H1 (cell line): Measurements from ENCODE around the gene PLP2. TPM values are rescaled to one million over a fixed set of nuclear protein-coding genes. Genes with fewer than 3 reads are reported as not detected.
A peak's percentile ranks its signal among the peaks of the same experiment; 100 is the strongest.

Experiments
- CTCF ChIA-PET: fragments of 300-600 bp; sonication (Branson Sonifier 250); formaldehyde crosslinking; loops from one replicate; lab custom pipeline; 2021; ENCODE audit not compliant: partially characterized antibody; lab: Charles Lee
- POLR2A ChIA-PET: fragments of 300-600 bp; sonication (Branson Sonifier 250); formaldehyde crosslinking; loops from one replicate; lab custom pipeline; 2021; ENCODE audit warnings: inconsistent platforms; ENCODE audit not compliant: partially characterized antibody; lab: Charles Lee
- DNase-seq, 2 experiments: peaks; one replicate each; pipeline versions ENCODE4 v3.0.0 to v3.0.0-alpha.2; 2010 to 2022; ENCODE audit warnings: low spot score in 2 of 2, low read depth in 1 of 2, mixed read lengths in 1 of 2
- FAIRE-seq: peaks from 2 replicates; lab custom pipeline; 2011; peaks lifted over from hg19 to GRCh38; lab: Jason Lieb, UNC
- H2AFZ ChIP-seq: 2 replicates; pipeline ENCODE4 v1.8.1; 2012; ENCODE audit warnings: low read length, inconsistent platforms
- H2AK5ac ChIP-seq: 2 replicates; pipeline ENCODE4 v1.6.1; 2013; ENCODE audit warnings: low read depth, low read length
- H2BK120ac ChIP-seq: replicated peaks from 2 replicates; pipeline ENCODE3; 2013; ENCODE audit warnings: low read depth, low read length, inconsistent platforms
- H2BK12ac ChIP-seq: 2 replicates; pipeline ENCODE4 v1.6.1; 2013; ENCODE audit warnings: low read depth, low read length
- H2BK15ac ChIP-seq: 2 replicates; pipeline ENCODE4 v1.6.1; 2013; ENCODE audit warnings: low read length
- H2BK20ac ChIP-seq: 2 replicates; pipeline ENCODE4 v1.6.1; 2013; ENCODE audit warnings: low read length
- H2BK5ac ChIP-seq: 2 replicates; pipeline ENCODE4 v1.6.1; 2013; ENCODE audit warnings: low read depth, low read length
- H3K14ac ChIP-seq: 2 replicates; pipeline ENCODE4 v1.6.1; 2013; ENCODE audit warnings: inconsistent platforms; ENCODE audit not compliant: insufficient read length
- H3K18ac ChIP-seq: 2 replicates; pipeline ENCODE4 v1.6.1; 2013; ENCODE audit warnings: low read length; ENCODE audit errors: extremely low read depth
- H3K23ac ChIP-seq: 2 replicates; pipeline ENCODE4 v1.6.1; 2013; ENCODE audit warnings: inconsistent platforms; ENCODE audit not compliant: insufficient read length
- H3K23me2 ChIP-seq: 2 replicates; pipeline ENCODE4 v1.6.1; 2013; ENCODE audit warnings: low read depth, low read length
- H3K27ac ChIP-seq: 2 replicates; pipeline ENCODE4 v1.6.1; 2011; ENCODE audit warnings: low read depth, low read length, inconsistent platforms
- H3K27me3 ChIP-seq, 4 experiments: replicated peaks in 1 of 4; 1 replicate in 1 of 4; 2 replicates in 3 of 4; pipeline versions ENCODE4 v1.6.1 to v1.8.1; 2011 to 2013; ENCODE audit warnings: low read length in 3 of 4, mild to moderate bottlenecking in 3 of 4, inconsistent platforms in 2 of 4, mixed read lengths in 2 of 4, moderate library complexity in 1 of 4; ENCODE audit not compliant: control insufficient read depth in 3 of 4, insufficient read depth in 3 of 4; ENCODE audit errors: extremely low read depth in 1 of 4
- H3K36me3 ChIP-seq, 4 experiments: 2 replicates each; pipeline versions ENCODE4 v1.6.1 to v1.8.1; 2011 to 2013; ENCODE audit warnings: mild to moderate bottlenecking in 4 of 4, low read length in 3 of 4, moderate library complexity in 2 of 4, control low read depth in 1 of 4, inconsistent platforms in 1 of 4; ENCODE audit not compliant: insufficient read depth in 4 of 4, control insufficient read depth in 2 of 4
- H3K4ac ChIP-seq: replicated peaks from 2 replicates; pipeline ENCODE3; 2013; ENCODE audit warnings: low read length, low read depth, mixed read lengths, inconsistent platforms; ENCODE audit not compliant: insufficient read length
- H3K4me1 ChIP-seq, 4 experiments: replicated peaks in 1 of 4; 1 replicate in 1 of 4; 2 replicates in 3 of 4; pipeline versions ENCODE4 v1.6.1 to v1.8.1; 2011 to 2013; ENCODE audit warnings: low read length in 3 of 4, inconsistent platforms in 2 of 4, mixed read lengths in 1 of 4; ENCODE audit not compliant: insufficient read depth in 4 of 4, control insufficient read depth in 3 of 4
- H3K4me2 ChIP-seq, 2 experiments: 2 replicates each; pipeline versions ENCODE4 v1.6.1 to v1.8.1; 2011 to 2013; ENCODE audit warnings: low read depth in 2 of 2, low read length in 2 of 2, control low read depth in 1 of 2, inconsistent platforms in 1 of 2, mild to moderate bottlenecking in 1 of 2; ENCODE audit not compliant: insufficient read depth in 1 of 2
- H3K4me3 ChIP-seq, 4 experiments: fragments of 200-600, 300-600 bp in 1 of 4; sonication (generic), shearing (Covaris generic), sonication (Bioruptor Twin) in 1 of 4; 2 replicates each; pipeline versions ENCODE4 v1.5.1 to v1.8.1; 2011 to 2016; ENCODE audit warnings: low read length in 4 of 4, low read depth in 3 of 4, control low read depth in 2 of 4, inconsistent platforms in 2 of 4, mild to moderate bottlenecking in 2 of 4, mixed read lengths in 1 of 4, moderate library complexity in 1 of 4; ENCODE audit not compliant: insufficient read depth in 2 of 4; ENCODE audit errors: extremely low read depth in 1 of 4
- H3K56ac ChIP-seq: replicated peaks from 2 replicates; pipeline ENCODE3; 2013; ENCODE audit warnings: low read depth, mild to moderate bottlenecking, mixed read lengths, low read length, inconsistent platforms; ENCODE audit not compliant: insufficient read length
- H3K79me1 ChIP-seq: 2 replicates; pipeline ENCODE4 v1.6.1; 2013; ENCODE audit warnings: low read depth, low read length, control low read depth
- H3K79me2 ChIP-seq, 2 experiments: 2 replicates each; pipeline versions ENCODE4 v1.6.1 to v1.8.1; 2012 to 2013; ENCODE audit warnings: low read length in 2 of 2, mild to moderate bottlenecking in 2 of 2, inconsistent platforms in 1 of 2; ENCODE audit not compliant: insufficient read depth in 2 of 2, control insufficient read depth in 1 of 2
- H3K9ac ChIP-seq, 4 experiments: replicated peaks in 1 of 4; 1 replicate in 1 of 4; 2 replicates in 3 of 4; pipeline versions ENCODE4 v1.6.1 to v1.8.1; 2011 to 2013; ENCODE audit warnings: low read depth in 3 of 4, low read length in 3 of 4, control low read depth in 2 of 4, mild to moderate bottlenecking in 2 of 4, moderate library complexity in 2 of 4, inconsistent platforms in 1 of 4; ENCODE audit errors: extremely low read depth in 1 of 4
- H3K9me3 ChIP-seq, 2 experiments: 2 replicates each; pipeline versions ENCODE4 v1.6.1 to v1.8.1; 2012 to 2013; ENCODE audit warnings: mild to moderate bottlenecking in 2 of 2, moderate library complexity in 2 of 2, control low read depth in 1 of 2, inconsistent platforms in 1 of 2, low read depth in 1 of 2, low read length in 1 of 2, mixed read lengths in 1 of 2; ENCODE audit not compliant: insufficient read depth in 2 of 2
- H4K20me1 ChIP-seq, 2 experiments: replicated peaks in 1 of 2; 2 replicates each; pipeline versions ENCODE3 to v1.8.1; 2011 to 2013; ENCODE audit warnings: inconsistent platforms in 2 of 2, low read length in 2 of 2, mild to moderate bottlenecking in 1 of 2; ENCODE audit not compliant: insufficient read depth in 2 of 2, control insufficient read depth in 1 of 2
- H4K5ac ChIP-seq: 2 replicates; pipeline ENCODE4 v1.6.1; 2013; ENCODE audit warnings: low read length, low read depth, mixed read lengths, inconsistent platforms; ENCODE audit not compliant: insufficient read length
- H4K8ac ChIP-seq: 2 replicates; pipeline ENCODE4 v1.8.0; 2013; ENCODE audit warnings: mild to moderate bottlenecking, moderate library complexity, low read length, inconsistent platforms; ENCODE audit not compliant: insufficient read depth; ENCODE audit errors: extremely low read depth
- H4K91ac ChIP-seq: replicated peaks from 2 replicates; pipeline ENCODE3; 2013; ENCODE audit warnings: low read length, mixed read lengths, inconsistent platforms; ENCODE audit not compliant: insufficient read length
- ASH2L ChIP-seq: fragments of 200-600, 300-600 bp; sonication (generic); IDR thresholded peaks from one replicate; pipeline ENCODE4 v1.7.1; 2017; ENCODE audit warnings: low read length
- CTCF ChIP-seq, 3 experiments: IDR thresholded peaks; 1 replicate in 2 of 3; 2 replicates in 1 of 3; pipeline versions ENCODE4 v1.5.1 to v1.6.1; 2011; ENCODE audit warnings: low read length in 3 of 3, mild to moderate bottlenecking in 3 of 3, inconsistent platforms in 2 of 3, low read depth in 1 of 3, moderate library complexity in 1 of 3; ENCODE audit not compliant: insufficient read depth in 1 of 3; ENCODE audit errors: control extremely low read depth in 1 of 3
- KDM4A ChIP-seq: IDR thresholded peaks from one replicate; pipeline ENCODE4 v1.7.1; 2012; ENCODE audit warnings: low read depth, mild to moderate bottlenecking, moderate library complexity, low read length, inconsistent platforms; ENCODE audit not compliant: severe bottlenecking
- NANOG ChIP-seq: IDR thresholded peaks from 2 replicates; pipeline ENCODE4 v1.6.1; 2011; ENCODE audit warnings: low read length, low read depth, mild to moderate bottlenecking, inconsistent platforms; ENCODE audit not compliant: insufficient read depth, poor library complexity, severe bottlenecking
- POLR2A ChIP-seq, 2 experiments: IDR thresholded peaks; 1 replicate in 1 of 2; 2 replicates in 1 of 2; pipeline ENCODE4 v1.6.1; 2011; ENCODE audit warnings: low read depth in 2 of 2, low read length in 2 of 2, mild to moderate bottlenecking in 2 of 2; ENCODE audit errors: control extremely low read depth in 1 of 2
- SP4 ChIP-seq: IDR thresholded peaks from 2 replicates; pipeline ENCODE4 v1.6.1; 2012; ENCODE audit warnings: low read length, inconsistent platforms
- TAF1 ChIP-seq: IDR thresholded peaks from 2 replicates; pipeline ENCODE4 v1.6.1; 2011; ENCODE audit warnings: mild to moderate bottlenecking, low read depth, low read length
- WGBS, 2 experiments: shearing (Covaris generic) in 1 of 2; methylation state at CpG; one replicate each; pipeline versions ENCODE4 v1.1.6 to v1.1.7; 2013 to 2015; ENCODE audit warnings: low lambda C conversion rate in 2 of 2, mixed read lengths in 2 of 2, inconsistent platforms in 1 of 2, low coverage in 1 of 2, missing lambda C conversion rate in 1 of 2; ENCODE audit not compliant: insufficient replicate concordance in 2 of 2, insufficient coverage in 1 of 2, insufficient read length in 1 of 2; ENCODE audit errors: extremely low coverage in 1 of 2, missing lambda C conversion rate in 1 of 2; 5-methylcytosine and 5-hydroxymethylcytosine counted together
- polyA plus RNA-seq, 7 experiments: library from polyadenylated mRNA; depleted of rRNA in 3 of 7; stranded (reverse) in 5 of 7; unstranded in 2 of 7; fragments of >200 nt in 5 of 7; fragments of 200-250 nt in 2 of 7; gene quantifications; 1 replicate in 5 of 7; 2 replicates in 1 of 7; 4 replicates in 1 of 7; pipeline versions ENCODE4 v1.2.1 to v1.2.3, GENCODE V29; 2011 to 2013; ENCODE audit warnings: missing spikeins in 2 of 7, mixed read lengths in 2 of 7
- total RNA-seq: library from RNA; stranded (reverse); fragmentation: NEBNext Ultra II Directional; extraction: Animal tissue kit (Norgen Biotek cat#: 25700); gene quantifications from 2 replicates; pipeline ENCODE4 v1.2.1, GENCODE V29; 2021
- TF ChIP-seq, protein P1 (sequence below): IDR thresholded peaks from 2 replicates; pipeline ENCODE4 v1.6.1; 2012; ENCODE audit warnings: inconsistent platforms

Gene PLP2
- total and polyA plus RNA-seq, 2 of the 8 experiments (the other 6 are each of a cell fraction or from before 2014, with no cell fraction given), result 10.3 to 23.4 TPM

DNA sequence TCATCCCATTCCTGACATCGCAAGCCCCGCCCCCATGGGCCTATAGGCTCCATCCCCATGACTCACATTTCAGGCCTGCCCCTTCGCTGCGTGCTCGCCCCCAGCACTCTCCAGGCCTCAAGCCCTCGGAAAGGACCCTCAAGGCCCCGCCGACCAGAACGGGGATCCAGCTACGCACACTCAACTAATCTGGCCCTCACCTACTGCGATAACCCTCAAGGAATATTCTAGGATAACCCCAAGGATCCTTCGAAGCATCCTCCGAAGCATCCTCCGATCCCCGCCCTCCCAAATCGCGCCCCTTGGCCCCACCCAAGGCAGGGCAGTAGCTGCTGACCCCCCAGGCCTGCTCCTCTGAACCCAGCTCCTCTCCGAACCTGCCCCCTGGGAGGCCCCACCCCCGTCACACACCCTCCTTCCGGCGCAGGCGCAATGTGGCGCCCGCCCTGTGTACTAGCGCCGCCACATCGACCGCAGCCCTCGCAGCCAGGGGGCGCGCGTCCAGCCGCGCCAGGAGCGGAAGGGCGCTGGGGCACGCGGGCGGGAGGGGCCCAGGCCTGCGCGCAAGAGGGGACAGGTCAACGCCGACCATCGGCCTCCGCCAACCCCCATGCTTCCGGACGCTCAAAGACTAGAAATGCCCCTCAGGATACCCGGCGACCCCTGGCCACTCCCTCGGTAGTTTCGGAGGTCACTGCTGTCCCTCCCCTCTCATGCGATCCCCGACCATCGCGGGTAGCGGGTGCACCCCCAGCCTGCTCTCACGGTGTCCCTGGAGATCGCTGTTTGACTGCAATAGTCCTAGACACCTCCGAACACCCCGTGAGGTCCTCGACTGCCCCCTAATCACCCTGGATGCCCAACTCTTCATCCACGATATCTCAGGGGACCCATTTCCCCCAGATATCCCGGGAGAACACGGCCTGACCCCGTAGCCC is 15.5 kb upstream of the PLP2 start:
- H3K4me3 ChIP-seq, result peak overlapping the region; percentile 45 to 77 (median 48)
- no peak overlapping the region; the same call in 1 of the 2 replicates for H2BK5ac ChIP-seq
- peaks cover 1 to 6% (median 3%) of the 10 kb centered on the region in 4 experiments; a peak in 4 of 7 replicates for H3K27me3 ChIP-seq
- peak overlapping the region; percentile 85; the same call in 1 of the 2 replicates for H3K27ac ChIP-seq
- no peak overlapping the region for H3K14ac ChIP-seq
- H4K5ac ChIP-seq, result peak overlapping the region; percentile 60
- peak overlapping the region; percentile 52 for H3K56ac ChIP-seq
- ChIA-PET POLR2A (interaction anchor here (0.6 to 2.0 kb wide), 2 partner anchors 12 to 16 kb away, joined by 3 to 5 read pairs; no protein-coding TSS in a partner anchor), CTCF (interaction anchor here (0.6 to 3.6 kb wide), 8 partner anchors 12 to 541 kb away, joined by 3 to 22 read pairs (median 3); no protein-coding TSS in a partner anchor)
- no peak overlapping the region for H4K91ac ChIP-seq
- no peak overlapping the region for H2BK20ac ChIP-seq
- H3K4me1 ChIP-seq, result peaks cover 0 to 4% (median under 1%) of the 10 kb centered on the region in 4 experiments; a peak in 3 of 7 replicates
- DNase-seq (peak in 1 of 2 experiments; percentile 78), FAIRE-seq (peak; percentile 88)
- no peaks in the 10 kb centered on the region for H4K20me1 ChIP-seq
- H2AFZ ChIP-seq, result no peak overlapping the region
- 0% methylated on average over 5 of the region's 65 CpGs; no CpG with 5 or more reads in 1 of the 2 experiments for WGBS, 2 experiments
- H3K79me1 ChIP-seq, result no peaks in the 10 kb centered on the region
- no peaks in the 10 kb centered on the region for H3K36me3 ChIP-seq
- H2BK12ac ChIP-seq, result no peak overlapping the region
- H3K79me2 ChIP-seq, result no peaks in the 10 kb centered on the region
- no peak overlapping the region for H3K4ac ChIP-seq
- H4K8ac ChIP-seq, result no peak overlapping the region
- H2BK15ac ChIP-seq, result no peak overlapping the region
- no peak overlapping the region for H2AK5ac ChIP-seq
- no peak overlapping the region for H2BK120ac ChIP-seq
- no peak overlapping the region for H3K23ac ChIP-seq
- peak overlapping the region in 3 of 4 experiments; percentile 21 to 56 (median 55); a peak in 5 of 7 replicates for H3K9ac ChIP-seq
- peaks cover 2% of the 10 kb centered on the region; the same call in 1 of the 2 replicates for H3K23me2 ChIP-seq
- H3K9me3 ChIP-seq, result no peaks in the 10 kb centered on the region
- no peak overlapping the region for H3K18ac ChIP-seq
- H3K4me2 ChIP-seq, result peak overlapping the region; percentile 74 to 87
- TF ChIP-seq CTCF (IDR thresholded peaks at IDR 0.05; ENCODE audit: control extremely low read depth in 1 of 3, insufficient read depth in 1 of 3, low read depth in 1 of 3, low read length in 3 of 3) (peak in 2 of 3 experiments; percentile 64 to 65; a peak in 3 of 4 replicates), KDM4A (peak; percentile 45), SP4 (no peak), TAF1 (peak; percentile 40; the same call in 1 of the 2 replicates), ASH2L (peak; percentile 72), NANOG (no peak), POLR2A (IDR thresholded peaks at IDR 0.05; ENCODE audit: control extremely low read depth in 1 of 2, low read depth in 2 of 2, low read length in 2 of 2) (peak in 1 of 2 experiments; percentile 46; a peak in 1 of 3 replicates)
- TF ChIP-seq, protein P1, sequence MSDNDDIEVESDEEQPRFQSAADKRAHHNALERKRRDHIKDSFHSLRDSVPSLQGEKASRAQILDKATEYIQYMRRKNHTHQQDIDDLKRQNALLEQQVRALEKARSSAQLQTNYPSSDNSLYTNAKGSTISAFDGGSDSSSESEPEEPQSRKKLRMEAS, result peak; percentile 64
